ENCODE measurements around the gene SP8.
A peak's percentile ranks its signal among the peaks of the same experiment; 100 is the strongest.
"Not testable (repeated sequence)": the region's sequence is repeated elsewhere in the genome, so short reads cannot be mapped to it uniquely, and the experiment has no call there.

SP8 gene

DNA sequence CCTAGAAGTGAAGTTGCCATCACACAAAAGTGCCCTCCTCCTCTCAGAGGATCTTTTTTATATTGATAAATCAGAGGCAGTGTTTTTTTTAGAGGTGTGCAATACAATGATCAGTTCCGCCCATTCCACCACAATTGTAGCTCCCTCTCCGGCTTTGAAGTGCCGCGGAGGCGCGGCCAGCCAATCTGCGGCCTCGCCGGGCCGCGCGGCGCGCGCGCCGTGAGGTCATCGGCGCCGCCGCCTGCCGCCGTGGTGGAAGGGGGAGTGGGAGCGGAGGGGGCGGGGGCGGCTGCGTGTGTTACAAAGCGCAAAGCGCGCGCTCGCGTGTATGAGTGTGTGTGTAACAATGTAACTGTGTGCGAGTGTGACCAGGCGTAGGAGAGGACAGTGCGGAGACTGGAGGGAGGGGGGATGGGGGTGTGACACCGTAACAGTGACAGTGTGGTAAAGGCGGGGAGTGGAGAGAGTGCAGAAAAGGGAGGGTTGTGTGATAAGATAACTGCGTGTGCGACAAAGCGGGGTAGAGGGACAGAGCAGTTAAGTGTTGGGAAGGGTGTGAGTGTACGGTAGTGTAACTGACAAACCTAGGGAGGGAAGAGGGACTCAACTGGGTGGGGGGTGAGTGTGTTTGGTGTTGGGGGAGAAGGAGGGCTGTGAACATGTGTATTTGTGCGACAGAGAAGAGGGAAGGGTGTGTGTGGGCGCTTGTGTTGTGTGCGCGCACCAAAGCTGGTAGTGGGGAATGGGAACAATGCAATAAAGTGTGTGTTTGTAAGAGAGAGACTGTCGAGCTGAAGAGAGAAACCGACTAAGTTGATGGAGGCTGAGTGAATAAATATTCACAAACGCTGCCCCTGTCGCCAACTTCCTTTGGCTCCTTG is at the start of gene SP8:
TSS of gene SP8 (minus strand) at position 108 of the 881 bp plus-strand sequence. CDS start at position 20, 88 bp downstream.
- peak in 2 of 14 donors; percentile 23 to 32 for DNase-seq

DNA sequence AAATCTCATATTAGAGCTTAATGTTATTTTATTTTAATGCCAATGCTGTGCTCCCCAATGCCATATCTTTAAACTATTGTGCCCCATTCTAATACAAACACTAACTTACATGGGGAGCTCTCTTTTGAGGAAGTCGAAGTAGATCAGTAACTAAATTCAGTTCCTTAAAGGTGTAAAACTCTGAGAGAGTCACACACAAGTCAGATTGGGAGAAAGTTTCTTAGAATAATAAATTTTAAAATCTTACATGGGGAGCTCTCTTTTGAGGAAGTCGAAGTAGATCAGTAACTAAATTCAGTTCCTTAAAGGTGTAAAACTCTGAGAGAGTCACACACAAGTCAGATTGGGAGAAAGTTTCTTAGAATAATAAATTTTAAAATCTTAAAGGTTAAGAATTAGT is 49.7 kb upstream of the SP8 start:
- not testable (repeated sequence) for DNase-seq

DNA sequence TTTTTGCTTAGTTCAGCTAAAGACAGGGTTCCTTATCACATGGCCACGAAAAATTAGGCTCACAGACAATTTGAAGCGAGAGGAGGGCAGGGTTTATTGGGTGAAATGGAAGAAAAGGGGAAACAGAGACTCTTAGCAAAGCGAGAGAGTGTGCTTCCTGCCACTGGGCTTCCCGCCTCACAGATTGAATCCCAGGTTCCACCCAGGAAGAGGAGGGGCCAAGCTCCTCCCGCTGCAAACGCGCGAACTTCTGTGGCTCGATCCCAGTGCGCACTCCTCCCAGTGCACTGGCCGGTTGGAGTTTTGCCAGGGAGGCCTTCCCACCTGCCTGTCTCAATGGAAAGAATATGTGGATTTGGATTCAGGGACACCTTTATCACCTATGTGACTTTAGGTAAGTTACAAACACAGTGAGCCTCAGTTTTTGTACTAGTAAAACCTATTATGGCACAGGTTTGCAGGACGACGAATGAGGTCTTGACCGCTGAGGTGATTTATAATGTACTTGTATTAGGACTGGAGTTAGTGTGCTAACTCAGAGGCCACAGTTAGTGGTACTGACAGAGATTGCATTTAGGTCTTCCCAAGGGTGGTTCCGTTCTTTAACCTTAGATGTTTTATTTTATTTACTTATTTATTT is 48.5 kb upstream of the SP8 start:
- no peak for DNase-seq

DNA sequence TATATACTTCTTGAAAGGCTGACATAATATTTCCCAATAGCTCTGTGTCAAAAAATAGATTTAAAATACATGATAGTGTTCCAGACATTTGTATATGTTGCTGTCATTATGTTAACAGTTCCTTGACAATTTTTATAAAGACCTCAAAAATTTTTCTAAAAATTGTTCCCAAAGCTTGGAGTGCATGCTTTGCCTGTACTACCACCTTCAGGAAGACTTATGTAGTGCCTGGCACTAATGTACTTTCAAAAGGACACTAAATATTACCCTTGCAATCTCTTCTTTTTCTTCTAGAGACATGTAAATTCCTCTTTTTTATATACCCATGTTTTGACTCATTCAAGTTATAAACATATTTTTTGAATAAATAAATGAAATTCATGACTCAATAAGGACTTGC is 48.0 kb upstream of the SP8 start:
- no peak for DNase-seq

DNA sequence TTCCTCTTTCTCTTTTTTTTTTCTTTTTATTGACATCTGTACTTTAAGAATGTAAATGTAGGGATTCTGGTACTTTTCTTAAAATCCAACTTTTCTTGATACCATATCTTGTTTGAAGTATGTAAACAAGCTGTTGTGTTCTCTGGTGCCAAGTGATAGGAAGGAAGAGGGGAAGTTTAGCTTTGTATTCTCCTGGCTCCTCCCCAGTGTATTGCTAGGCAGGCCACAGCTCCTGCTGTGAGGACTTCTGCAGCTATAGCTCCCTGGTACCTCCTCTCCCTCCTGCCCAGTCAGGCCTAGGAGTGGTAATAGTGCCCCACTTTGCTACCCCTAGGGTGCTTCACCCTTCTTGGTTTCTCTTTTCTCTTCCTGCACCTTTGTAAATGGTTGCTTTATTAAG is 45.3 kb upstream of the SP8 start:
- no peak for DNase-seq

DNA sequence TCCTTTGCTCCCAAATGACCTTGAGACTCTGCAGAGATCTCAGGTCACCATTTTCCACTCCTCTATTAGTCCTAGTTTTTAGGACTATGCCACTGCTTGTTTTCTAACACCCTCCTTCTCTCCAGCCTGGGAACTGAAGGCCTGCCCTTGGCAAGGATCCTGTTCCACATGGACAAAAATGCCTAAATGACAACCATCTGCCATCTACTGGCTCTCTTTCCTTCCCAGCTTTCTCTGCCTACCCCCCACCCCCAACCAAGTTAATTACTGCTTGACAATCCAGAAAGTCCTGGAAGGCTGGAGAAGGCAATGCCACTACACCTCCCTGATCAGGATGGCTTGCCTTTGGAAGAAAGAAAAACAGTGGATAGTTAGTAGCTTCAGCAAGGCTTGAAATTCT is 44.8 kb upstream of the SP8 start:
- no peak for DNase-seq

DNA sequence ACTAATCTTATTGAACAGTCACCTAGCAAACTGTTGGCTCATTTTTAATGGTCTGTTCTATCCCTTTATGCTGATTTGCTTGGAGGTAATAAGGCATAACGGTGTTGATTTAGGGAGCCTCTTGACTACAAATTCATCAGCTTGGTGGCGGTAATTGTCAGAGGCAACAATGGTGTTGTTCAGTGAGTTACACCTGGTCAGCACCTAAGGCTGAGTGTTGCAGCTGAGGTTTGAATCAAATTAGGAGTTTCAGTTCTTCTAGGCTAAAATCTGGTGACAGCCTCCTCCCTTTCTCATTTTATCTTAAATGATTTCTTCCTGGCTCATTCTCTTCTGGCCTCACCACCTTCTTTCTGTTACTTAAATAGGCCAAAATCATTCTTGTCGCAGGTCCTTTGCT is 42.3 kb upstream of the SP8 start:
- DNase-seq, result no peak

DNA sequence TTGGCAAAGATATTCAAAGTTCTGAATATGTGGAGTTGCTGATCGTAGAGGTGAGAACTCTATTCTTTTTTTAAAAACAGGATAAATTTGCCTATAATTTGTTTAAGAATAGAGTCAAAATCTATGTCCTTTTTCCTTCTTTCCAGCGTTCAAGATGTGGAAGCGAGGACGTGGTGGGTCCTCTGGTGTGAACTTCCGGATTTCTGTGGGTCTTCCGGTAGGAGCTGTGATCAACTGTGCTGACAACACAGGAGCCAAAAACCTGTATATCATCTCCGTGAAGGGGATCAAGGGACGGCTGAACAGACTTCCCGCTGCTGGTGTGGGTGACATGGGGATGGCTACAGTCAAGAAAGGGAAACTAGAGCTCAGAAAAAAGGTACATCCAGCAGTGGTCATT is 40.5 kb upstream of the SP8 start:
- no peak for DNase-seq

DNA sequence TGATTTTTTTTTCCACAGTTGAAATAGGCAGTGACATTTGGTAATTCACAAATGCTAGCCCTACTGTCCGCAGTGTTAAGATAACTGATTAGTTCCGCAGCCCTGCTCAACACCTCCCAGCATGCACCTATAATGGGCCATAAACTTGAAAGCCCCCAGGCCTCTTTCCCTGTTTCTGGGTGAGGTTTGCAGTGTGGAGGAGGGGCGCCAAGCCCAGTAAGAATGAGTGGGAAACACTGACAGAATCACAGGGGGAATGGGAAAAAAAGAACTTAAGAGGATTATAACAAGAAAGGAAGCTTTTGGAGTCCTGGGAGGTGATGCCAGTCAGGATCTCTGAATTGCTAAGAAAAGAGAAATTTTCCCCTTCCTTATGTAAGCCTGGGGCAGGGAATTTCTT is 39.6 kb upstream of the SP8 start:
- DNase-seq, result no peak

DNA sequence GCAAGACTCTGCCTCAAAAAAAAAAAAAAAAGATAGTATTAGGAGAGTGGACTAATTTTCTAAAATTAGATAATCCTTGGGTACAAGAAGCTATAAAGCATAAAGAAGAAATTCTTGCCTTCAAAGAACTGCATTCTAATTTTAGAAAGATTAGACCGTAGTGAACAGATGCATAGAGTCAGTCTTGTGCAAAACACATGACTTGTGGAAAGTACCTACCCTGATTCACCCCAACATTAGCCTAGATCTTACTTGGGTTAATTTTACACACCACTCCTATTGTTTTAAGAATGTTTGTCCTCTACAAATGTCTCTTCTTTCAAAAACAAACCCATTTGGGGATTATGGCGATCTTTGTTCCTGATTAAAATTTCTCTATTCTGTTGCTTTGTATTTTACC is 38.9 kb upstream of the SP8 start:
- DNase-seq, result no peak

DNA sequence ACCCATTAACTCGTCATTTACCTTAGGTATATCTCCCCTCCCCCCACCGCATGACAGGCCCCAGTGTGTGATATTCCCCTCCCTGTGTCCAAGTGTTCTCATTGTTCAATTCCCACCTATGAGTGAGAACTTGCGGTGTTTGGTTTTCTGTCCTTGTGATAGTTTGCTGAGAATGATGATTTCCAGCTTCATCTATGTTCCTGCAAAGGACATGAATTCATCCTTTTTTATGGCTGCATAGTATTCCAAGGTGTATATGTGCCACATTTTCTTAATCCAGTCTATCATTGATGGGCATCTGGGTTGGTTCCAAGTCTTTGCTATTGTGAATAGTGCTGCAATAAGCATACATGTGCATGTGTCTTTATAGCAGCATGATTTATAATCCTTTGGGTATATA is 34.7 kb upstream of the SP8 start:
- not testable (repeated sequence) for DNase-seq

DNA sequence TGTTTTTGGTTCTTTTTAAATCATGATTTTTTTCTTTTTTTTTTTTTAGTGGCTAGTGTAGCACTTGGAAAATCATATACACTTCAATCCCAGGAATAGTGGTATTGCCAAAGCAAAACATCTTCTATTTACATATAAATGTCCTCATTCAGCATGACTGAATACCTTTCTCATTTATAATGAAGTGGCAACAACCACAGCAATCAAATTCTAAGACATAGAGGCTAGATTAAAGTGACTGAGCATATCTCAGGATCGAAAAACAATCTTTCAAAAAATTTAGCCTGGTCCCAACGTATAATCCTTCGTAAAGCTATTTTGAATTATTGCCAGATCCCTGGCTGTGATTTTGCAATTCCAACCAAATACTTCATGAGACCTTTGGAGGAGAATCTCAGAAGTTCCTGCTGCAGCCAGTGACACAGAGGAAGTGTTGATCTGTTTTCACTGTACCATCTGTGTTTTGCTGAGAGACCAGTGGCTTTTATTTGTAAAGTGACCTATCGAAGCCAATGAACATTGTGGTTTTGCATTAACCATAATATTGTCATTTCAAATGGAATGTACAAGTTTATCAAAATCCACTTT is 29.8 kb upstream of the SP8 start:
- DNase-seq, result no peak

DNA sequence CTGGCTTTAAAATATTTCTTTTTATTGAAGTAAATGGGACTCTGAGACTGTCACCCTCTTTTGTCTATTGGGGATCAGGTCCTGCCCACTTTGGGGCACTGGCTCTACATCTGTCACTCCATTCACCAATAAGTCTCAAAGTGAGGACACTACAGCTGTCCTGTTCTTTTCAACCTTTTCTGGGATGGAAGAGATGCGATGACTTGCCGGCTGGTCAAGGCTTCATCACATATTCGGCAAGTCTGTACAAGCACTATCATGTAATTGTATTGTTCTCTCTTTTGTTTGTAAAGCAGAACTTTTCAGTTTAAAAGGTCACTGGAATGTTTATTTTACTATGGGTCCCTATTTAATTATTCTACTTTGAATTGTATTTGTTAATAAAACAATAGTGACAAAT is 17.7 kb upstream of the SP8 start:
- no peak for DNase-seq

DNA sequence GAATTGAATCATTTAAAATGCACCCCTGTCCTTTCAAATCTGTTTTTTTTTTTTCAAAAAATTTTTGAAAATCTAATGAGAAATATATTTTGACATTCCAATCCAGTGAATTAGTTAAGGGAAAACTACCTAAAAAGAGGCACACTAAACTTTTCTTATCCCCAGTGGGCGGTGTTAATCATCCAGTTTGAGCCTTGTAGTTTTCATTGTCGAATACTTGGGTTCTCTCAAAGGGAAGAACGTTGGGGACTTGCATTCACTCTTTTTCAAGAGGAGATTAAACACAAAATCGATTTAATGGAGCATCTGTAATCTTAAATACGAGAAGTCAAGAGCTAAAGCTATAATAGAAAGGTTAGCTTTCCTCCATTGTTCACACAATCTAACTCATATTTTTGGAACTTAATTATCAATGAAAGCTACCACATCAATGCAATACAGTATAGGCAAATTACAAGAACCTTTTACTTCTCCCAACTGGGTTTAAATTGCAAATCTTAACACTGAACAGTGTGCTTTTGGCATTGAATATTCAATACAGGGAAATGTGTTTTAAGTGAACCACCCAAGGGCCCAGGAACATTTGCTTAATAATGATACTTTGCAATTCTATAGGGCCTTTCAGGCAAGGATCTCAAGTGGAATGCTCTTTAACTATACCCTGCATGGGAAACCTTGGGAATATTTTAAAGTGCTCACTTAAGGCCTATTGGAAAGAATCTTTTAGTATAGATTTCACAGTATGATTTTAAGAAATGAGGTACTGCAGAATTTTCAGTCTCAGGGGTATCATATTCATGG is 13.1 kb upstream of the SP8 start:
- no peak for DNase-seq

DNA sequence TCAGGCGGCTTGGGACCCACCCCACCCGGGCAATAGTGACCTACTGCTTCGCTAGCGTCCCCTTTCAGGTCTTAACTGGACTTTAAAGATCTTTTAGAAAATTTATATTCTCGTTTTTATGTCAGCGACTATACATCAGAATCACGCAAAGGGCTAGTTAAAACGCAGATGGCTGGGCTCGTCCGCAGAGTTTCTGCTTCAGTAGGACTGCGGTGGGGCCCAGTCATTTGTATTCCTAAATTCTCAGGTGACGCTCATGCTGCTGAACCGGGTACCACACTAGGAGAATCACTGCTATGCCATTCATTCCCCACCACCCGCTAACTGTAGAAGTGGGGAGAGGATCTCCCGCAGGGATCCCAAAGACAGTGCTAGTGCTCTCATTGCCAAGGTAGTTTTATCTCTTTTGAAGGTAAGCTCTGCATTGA is 12.0 kb upstream of the SP8 start:
- DNase-seq, result no peak

DNA sequence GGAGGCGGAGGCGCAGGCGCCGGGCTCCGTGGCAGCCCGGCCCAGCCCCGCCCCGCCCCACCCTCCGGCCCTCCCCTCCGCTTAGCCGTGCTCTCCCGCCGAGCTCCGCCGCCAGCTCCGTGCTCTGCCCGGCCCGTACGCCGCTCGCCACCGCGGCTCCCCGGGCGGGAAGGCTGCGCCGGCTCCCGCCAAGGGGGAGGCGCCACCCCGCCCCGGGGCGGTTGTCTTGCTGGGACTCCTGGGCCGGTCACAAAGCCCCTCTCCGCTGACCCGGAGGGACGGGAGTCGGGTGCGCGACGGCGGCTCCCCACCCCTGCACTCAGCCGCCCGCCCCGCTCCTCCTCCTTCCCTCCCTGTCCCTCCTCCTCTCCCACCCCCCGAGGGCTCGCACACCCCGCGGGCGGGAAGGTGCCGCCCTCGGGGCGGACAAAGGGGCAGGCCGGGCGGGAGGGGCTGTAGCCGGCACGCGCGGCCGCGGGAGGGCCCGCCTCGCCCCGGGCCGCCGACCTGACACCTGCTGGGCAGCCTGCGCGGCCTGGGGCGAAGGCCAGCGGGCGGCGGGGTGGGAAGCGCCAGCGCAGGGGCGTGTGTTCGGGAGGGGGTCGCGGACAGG is 11.5 kb upstream of the SP8 start:
- DNase-seq, result peak in 2 of 14 donors; percentile 17 to 47

DNA sequence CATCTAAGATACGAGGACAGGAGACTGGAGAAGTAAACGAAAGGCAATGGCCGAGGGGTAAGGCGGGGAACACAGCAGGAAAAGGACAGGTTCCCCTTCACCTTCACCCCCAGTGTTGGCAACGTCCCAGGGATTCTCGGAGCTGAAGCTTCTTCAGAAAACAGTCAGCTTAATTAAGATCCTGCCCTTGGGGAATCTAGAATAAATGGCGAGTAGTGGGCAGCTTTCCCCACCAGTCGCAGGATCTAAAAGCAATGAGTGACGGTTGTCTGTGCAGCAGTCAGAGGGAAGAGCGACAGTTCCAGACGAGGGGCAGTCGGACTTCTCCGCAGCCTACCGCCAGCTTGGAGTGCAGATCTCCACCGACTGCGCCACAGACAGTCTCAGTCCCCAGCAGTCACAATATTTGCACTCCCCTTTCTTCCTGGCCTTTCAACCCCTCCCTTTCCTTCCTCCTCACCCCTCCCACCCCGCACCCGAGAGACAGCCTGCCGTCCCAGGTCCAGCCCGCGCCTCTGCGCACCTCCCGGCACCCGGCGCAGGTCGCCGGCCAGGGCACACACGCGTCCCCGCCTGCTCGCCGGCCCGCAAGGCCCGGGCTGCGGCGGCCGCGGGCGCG is 10.9 kb upstream of the SP8 start:
- DNase-seq, result peak in 1 of 14 donors; percentile 41

DNA sequence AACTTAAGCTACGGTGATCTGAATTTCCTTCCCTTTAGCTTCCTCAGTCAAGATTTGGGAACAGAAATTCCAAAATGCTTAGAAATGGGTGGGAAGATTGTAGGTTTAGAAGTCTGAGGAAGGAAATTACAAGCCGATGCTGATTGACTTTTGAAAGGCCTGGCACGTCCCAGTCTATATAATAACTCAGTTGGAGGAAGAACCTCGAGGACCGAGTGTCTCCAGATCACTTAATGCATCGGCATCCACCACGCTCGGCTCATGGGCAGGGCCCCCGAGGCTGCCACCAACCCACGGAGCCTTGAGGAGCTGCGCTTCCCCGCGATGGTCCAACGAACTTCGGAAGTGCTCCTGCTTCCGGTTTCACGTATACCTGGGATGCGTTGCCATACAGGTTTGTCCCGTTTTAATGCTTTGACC is 10.4 kb upstream of the SP8 start:
- DNase-seq, result peak in 1 of 14 donors; percentile 1

DNA sequence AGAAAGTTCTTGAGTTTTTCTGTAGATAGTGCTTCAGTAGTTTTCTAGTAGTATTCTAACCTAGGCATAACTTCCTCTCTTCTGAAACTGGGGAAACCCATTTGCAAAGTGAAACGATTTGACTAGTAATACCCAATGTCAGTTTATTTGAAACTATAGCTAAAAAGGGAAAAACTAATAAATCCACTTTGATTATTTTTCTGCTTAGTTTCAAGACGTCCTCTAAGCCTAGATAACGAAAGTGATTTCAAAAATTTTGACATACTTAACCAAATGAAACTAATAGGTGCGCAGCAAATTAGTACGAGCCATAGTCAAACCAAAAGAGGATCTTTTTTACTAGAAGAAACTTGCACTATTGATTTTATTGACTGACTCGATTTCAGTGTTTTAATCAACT is 9.8 kb upstream of the SP8 start:
- DNase-seq, result no peak

DNA sequence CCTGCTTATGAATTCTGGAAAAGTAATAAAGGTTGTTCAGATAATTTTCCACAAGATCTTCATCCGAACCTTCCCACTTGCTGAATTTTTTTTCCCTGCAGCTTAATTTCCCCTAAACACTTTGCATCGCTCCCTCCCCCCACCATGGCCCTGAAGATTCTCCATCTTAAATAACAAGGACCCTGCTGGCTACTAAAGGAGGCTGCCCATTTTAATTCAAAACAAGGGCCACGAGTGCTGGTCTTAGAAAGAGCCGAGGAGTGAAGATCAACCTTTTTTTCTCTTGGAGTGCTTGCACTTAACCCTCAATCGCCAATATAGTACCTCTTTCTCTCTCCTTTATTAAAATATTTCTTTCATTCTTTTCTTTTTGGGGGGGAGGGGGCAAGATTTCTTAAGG is 9.2 kb upstream of the SP8 start:
- no peak for DNase-seq

DNA sequence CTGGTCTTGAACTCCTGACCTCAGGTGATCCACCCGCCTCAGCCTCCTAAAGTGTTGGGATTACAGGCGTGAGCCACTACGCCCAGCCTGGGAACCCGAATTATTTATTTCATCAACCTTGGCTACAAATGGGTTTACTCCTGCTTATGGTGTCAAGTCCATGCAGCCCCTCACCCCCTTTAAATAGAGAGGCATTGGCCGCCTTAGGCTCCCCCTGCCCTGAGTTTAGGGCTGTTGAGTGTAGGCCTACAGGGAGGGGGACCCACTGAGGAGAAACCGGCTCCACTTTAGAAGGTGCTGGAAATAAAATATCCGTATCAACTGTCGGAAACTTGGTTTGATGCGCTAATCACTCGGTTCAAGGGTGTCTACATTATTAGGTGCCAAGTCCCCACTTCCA is 8.7 kb upstream of the SP8 start:
- no peak for DNase-seq

DNA sequence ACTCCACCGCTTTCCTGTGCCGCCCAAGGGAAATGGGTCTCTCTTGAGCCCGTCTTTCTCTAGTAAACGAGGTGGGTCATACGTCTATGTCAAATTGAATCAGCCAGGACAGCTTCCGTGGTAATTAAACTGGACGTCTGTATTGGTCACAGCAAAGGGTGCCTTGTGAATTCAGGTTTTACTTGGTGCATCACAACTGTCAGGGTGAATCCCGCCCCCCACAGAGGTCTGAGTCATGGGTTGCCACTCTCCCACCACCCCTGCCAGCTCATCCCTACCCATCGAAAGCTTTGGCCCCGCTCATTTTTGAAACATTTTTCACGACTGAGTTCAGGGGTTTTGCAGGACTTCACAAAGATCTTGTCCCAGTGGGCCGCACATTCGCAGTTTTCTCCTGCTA is 8.0 kb upstream of the SP8 start:
- DNase-seq, result no peak

Data from C1 segment of cervical spinal cord (tissue), 14 donors.